Measurements from ENCODE around the gene NOP10.

NOP10 gene

GRCh38 chr15:34329006-34329405 lies 13.9 kb downstream of the NOP10 start:
- DNase-seq, result no peak

- DNase-seq, result no peak
Observed at GRCh38 chr15:34327906-34328305, 15.0 kb downstream of the NOP10 start.

- DNase-seq, result no peak
Observed at GRCh38 chr15:34325368-34325767, 17.6 kb downstream of the NOP10 start.

GRCh38 chr15:34324933-34325332 lies 18.0 kb downstream of the NOP10 start:
- no peak for DNase-seq

GRCh38 chr15:34323217-34323616 lies 19.7 kb downstream of the NOP10 start:
- no peak for DNase-seq

GRCh38 chr15:34318277-34319079 lies 24.5 kb downstream of the NOP10 start:
- peak; percentile 98 for DNase-seq

GRCh38 chr15:34314491-34315490 lies 28.1 kb downstream of the NOP10 start:
- no peak for DNase-seq

- DNase-seq, result peak; percentile 59
Observed at GRCh38 chr15:34311563-34311962, 31.4 kb downstream of the NOP10 start.

- DNase-seq, result no peak
Observed at GRCh38 chr15:34304613-34305012, 38.3 kb downstream of the NOP10 start.

- DNase-seq, result no peak
Observed at GRCh38 chr15:34301058-34301457, 41.9 kb downstream of the NOP10 start.

- DNase-seq, result peak; percentile 54
Observed at GRCh38 chr15:34297059-34297458, 45.9 kb downstream of the NOP10 start.

- no peak for DNase-seq
Observed at GRCh38 chr15:34292621-34293020, 50.3 kb downstream of the NOP10 start.

All from NCI-H82 (cell line).